ENCODE data around the gene CST7.

Gene CST7

DNA sequence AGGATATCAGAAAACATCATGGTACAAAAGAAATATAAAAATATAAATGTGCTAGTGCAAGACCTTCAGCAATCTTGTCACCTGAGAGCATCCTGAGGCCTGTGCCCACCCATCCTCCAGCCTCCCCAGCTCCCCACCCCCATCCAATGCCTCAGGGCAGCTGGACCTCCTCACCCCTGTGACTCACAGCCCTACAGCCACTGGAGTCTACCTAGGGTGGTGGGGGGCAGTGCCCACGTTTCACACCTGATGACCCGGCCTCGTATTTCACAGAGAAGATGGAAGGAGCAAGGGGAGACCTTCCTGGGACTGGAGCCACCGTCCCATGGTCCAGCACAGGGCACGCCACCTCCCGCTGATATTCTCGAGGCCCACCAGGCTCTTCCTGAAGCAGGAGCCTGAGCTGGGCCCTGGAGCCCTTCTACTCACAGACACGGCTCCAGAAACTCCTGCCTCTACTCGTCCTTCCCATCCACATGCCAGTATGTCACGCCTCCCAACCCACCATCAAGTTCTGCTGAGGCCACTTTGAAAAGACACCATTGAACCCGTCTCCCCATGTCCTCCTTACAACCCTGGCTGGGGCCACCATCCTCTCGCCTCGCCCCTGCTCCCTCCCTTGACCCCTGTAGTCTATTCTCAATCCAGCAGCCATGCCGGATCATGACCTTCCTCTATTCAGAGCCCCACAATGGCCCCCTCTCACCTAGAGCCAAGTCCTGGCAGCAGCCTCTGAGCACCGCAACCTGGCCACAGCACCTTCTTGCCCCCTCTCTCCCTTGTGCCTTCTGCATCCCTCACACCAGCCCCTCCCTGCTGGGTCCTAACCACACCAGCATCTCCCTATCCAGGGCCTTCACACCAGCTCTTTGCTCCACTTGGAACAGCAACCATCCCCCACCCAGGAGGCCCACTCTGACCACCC lies 30.2 kb downstream of the CST7 start:
- Histone ChIP-seq H3K27me3 (replicated peaks) (no peaks in the 10 kb centered on the region), H3K4me3 (ENCODE audit: low read depth, low read length) (no peak overlapping the region), H3K27ac (no peak overlapping the region), H3K36me3 (replicated peaks) (peaks cover 15% of the 10 kb centered on the region)
- in situ Hi-C loops (cut with HindIII; ENCODE audit: low pct_ligation_motif_present, low sequenced_read_pairs), result no loop called here
- no peak for DNase-seq
- TF ChIP-seq, protein P1, sequence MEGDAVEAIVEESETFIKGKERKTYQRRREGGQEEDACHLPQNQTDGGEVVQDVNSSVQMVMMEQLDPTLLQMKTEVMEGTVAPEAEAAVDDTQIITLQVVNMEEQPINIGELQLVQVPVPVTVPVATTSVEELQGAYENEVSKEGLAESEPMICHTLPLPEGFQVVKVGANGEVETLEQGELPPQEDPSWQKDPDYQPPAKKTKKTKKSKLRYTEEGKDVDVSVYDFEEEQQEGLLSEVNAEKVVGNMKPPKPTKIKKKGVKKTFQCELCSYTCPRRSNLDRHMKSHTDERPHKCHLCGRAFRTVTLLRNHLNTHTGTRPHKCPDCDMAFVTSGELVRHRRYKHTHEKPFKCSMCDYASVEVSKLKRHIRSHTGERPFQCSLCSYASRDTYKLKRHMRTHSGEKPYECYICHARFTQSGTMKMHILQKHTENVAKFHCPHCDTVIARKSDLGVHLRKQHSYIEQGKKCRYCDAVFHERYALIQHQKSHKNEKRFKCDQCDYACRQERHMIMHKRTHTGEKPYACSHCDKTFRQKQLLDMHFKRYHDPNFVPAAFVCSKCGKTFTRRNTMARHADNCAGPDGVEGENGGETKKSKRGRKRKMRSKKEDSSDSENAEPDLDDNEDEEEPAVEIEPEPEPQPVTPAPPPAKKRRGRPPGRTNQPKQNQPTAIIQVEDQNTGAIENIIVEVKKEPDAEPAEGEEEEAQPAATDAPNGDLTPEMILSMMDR (IDR thresholded peaks at IDR 0.05; ENCODE audit: low read depth, low read length, missing control alignments), result no peak

GRCh38 chr20:24980291-24981053 lies 31.4 kb downstream of the CST7 start:
- H3K27ac ChIP-seq, result no peak overlapping the region

DNA sequence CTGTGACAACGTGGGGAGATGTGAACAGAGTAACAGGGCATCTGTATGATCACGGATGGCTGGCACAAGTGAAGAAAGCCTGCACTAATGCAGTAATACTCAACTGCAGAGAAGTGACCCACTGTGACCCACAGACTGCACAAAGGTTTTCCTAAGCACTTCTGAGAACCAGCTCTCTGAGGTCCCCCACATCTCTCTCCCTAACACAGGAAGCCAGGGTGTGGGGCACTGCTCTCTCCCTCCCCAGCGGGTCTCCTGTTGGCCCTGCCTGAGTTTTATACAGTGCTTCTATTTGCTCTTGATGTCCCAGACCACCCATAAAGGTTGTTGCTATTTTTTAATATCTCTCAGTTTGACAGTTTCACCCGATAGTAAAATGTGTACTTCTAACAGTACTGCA lies 32.2 kb downstream of the CST7 start:
- TF ChIP-seq, protein P1 (IDR thresholded peaks at IDR 0.05; ENCODE audit: low read depth, low read length, missing control alignments), result no peak
- Histone ChIP-seq H3K4me3 (ENCODE audit: low read depth, low read length) (no peak overlapping the region), H3K27ac (no peak overlapping the region), H3K36me3 (replicated peaks) (peaks cover 15% of the 10 kb centered on the region), H3K27me3 (replicated peaks) (no peaks in the 10 kb centered on the region)
- in situ Hi-C loops (cut with HindIII; ENCODE audit: low pct_ligation_motif_present, low sequenced_read_pairs), result no loop called here
- DNase-seq, result no peak

More at GRCh38 chr20:24980291-24981053, 31.4 kb downstream of the CST7 start:
- TF ChIP-seq, protein P1 (IDR thresholded peaks at IDR 0.05; ENCODE audit: low read depth, low read length, missing control alignments), result no peak
- H3K27me3 ChIP-seq (replicated peaks), result no peaks in the 10 kb centered on the region
- no peak overlapping the region for H3K4me3 ChIP-seq (ENCODE audit: low read depth, low read length)
- in situ Hi-C loops (cut with HindIII; ENCODE audit: low pct_ligation_motif_present, low sequenced_read_pairs), result no loop called here
- peaks cover 15% of the 10 kb centered on the region for H3K36me3 ChIP-seq (replicated peaks)
- DNase-seq, result no peak

DNA sequence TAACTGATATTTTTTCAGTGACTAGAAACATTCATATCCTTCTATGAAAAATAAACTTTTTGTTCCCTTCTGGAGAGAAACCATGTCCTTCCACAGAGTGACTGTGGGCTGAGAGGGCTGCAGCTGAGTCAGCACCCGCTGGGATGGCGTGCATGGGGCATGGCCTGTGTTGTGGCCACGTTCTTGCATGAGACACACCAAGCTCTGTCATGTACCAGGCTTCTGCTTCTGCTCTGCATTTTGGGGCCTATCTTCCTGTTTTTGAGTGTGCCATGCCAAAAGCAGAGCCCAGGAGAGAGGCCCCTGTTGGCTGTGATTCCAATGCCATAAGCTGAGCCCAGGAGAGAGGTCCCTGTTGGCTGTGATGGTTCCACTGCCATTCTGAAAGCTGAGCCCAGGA lies 32.7 kb downstream of the CST7 start:
- Histone ChIP-seq H3K4me3 (ENCODE audit: low read depth, low read length) (no peak overlapping the region), H3K27me3 (replicated peaks) (no peaks in the 10 kb centered on the region), H3K36me3 (replicated peaks) (peaks cover 15% of the 10 kb centered on the region), H3K27ac (no peak overlapping the region)
- TF ChIP-seq, protein P1 (IDR thresholded peaks at IDR 0.05; ENCODE audit: low read depth, low read length, missing control alignments), result no peak
- DNase-seq, result no peak
- in situ Hi-C loops (cut with HindIII; ENCODE audit: low pct_ligation_motif_present, low sequenced_read_pairs), result no loop called here

DNA sequence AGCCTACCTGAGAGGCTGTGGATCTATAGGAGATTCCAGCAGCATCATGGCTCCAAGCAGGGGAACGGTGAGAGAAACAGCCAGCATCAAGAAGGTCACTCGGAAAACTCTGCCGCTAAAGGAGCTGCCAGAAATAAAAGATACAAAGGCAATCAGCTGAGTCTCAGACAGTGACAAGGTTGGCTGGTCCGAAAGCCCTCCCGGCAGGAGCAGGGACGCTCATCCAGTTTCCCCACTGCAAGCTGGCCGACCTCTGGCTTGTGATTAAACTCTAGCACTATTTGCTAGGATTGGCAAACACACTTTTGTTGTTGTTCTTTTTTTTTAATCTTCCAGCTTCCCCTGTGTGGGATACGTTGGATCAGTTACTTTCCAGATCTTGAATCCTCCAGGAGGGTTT lies 34.8 kb downstream of the CST7 start:
- in situ Hi-C loops (cut with HindIII; ENCODE audit: low pct_ligation_motif_present, low sequenced_read_pairs), result no loop called here
- Histone ChIP-seq H3K4me3 (ENCODE audit: low read depth, low read length) (no peak overlapping the region), H3K27me3 (replicated peaks) (no peaks in the 10 kb centered on the region), H3K36me3 (replicated peaks) (peaks cover 15% of the 10 kb centered on the region), H3K27ac (no peak overlapping the region)
- no peak for DNase-seq
- TF ChIP-seq, protein P1 (IDR thresholded peaks at IDR 0.05; ENCODE audit: low read depth, low read length, missing control alignments), result no peak

Measured in brain microvascular endothelial cell (primary cell).